ENCODE data around the gene CEP57. TPM values are rescaled to one million over a fixed set of nuclear protein-coding genes. Genes with fewer than 3 reads are reported as not detected.

CEP57 gene
- total RNA-seq: 81.7 and 82.0 TPM in 2 replicates
- long read RNA-seq, transcript CEP57-210 (7 exons, 2,084 nt): minor isoform, 30 of 146 reads
- long read RNA-seq, transcript CEP57-202 (11 exons, 3,178 nt): major isoform, 44 of 146 reads
- long read RNA-seq, partial matches to known transcripts: 28 of 146 reads
- long read RNA-seq, other reads (novel, unspliced or antisense): 41 of 146 reads

- Mint-ChIP-seq H3K27me3 (ENCODE audit: low read depth) (no peaks in the 10 kb centered on the region), H3K27ac (ENCODE audit: unreplicated experiment) (peak within 1 kb of the TSS; percentile 100), H3K4me1 (peaks cover 46% of the 10 kb centered on the region), H3K4me3 (peak within 1 kb of the TSS; percentile 99), H3K36me3 (ENCODE audit: low read depth) (peaks cover 6% of the 10 kb centered on the region), H3K9me3 (no peaks in the 10 kb centered on the region)
- DNase-seq (ENCODE audit: low read depth, low spot score): peak; percentile 90
- no peak for TF ChIP-seq CTCF (conservative IDR thresholded peaks at IDR 0.05)
Observed at GRCh38 chr11:95790123-95790932, at the start of gene CEP57. CEP57 (plus strand) TSS chr11:95790498; CDS start chr11:95790699, 201 bp downstream.

GRCh38 chr11:95750101-95750500 lies 40.2 kb upstream of the CEP57 start:
- Mint-ChIP-seq H3K9me3 (peaks cover 2% of the 10 kb centered on the region), H3K4me3 (no peak overlapping the region), H3K27me3 (ENCODE audit: low read depth) (no peaks in the 10 kb centered on the region), H3K36me3 (ENCODE audit: low read depth) (no peaks in the 10 kb centered on the region), H3K4me1 (no peaks in the 10 kb centered on the region), H3K27ac (ENCODE audit: unreplicated experiment) (no peak overlapping the region)
- DNase-seq (ENCODE audit: low read depth, low spot score): no peak
- TF ChIP-seq CTCF (conservative IDR thresholded peaks at IDR 0.05): no peak

- Mint-ChIP-seq H3K4me3 (no peak overlapping the region), H3K36me3 (ENCODE audit: low read depth) (no peaks in the 10 kb centered on the region), H3K27me3 (ENCODE audit: low read depth) (no peaks in the 10 kb centered on the region), H3K27ac (ENCODE audit: unreplicated experiment) (no peak overlapping the region), H3K4me1 (no peaks in the 10 kb centered on the region), H3K9me3 (peaks cover 2% of the 10 kb centered on the region)
- TF ChIP-seq CTCF (conservative IDR thresholded peaks at IDR 0.05): no peak
- DNase-seq (ENCODE audit: low read depth, low spot score): no peak
Observed at GRCh38 chr11:95751515-95751914, 38.8 kb upstream of the CEP57 start.

- Mint-ChIP-seq H3K27me3 (ENCODE audit: low read depth) (no peaks in the 10 kb centered on the region), H3K9me3 (no peaks in the 10 kb centered on the region), H3K4me3 (no peak overlapping the region), H3K4me1 (no peaks in the 10 kb centered on the region), H3K27ac (ENCODE audit: unreplicated experiment) (no peak overlapping the region), H3K36me3 (ENCODE audit: low read depth) (no peaks in the 10 kb centered on the region)
- TF ChIP-seq CTCF (conservative IDR thresholded peaks at IDR 0.05): no peak
- DNase-seq (ENCODE audit: low read depth, low spot score): no peak
Observed at GRCh38 chr11:95760941-95761340, 29.4 kb upstream of the CEP57 start.

- DNase-seq (ENCODE audit: low read depth, low spot score): no peak
- Mint-ChIP-seq H3K27me3 (ENCODE audit: low read depth) (no peaks in the 10 kb centered on the region), H3K4me3 (no peak overlapping the region), H3K9me3 (no peaks in the 10 kb centered on the region), H3K4me1 (no peaks in the 10 kb centered on the region), H3K36me3 (ENCODE audit: low read depth) (no peaks in the 10 kb centered on the region), H3K27ac (ENCODE audit: unreplicated experiment) (no peak overlapping the region)
- TF ChIP-seq CTCF (conservative IDR thresholded peaks at IDR 0.05): no peak
Observed at GRCh38 chr11:95762534-95762933, 27.8 kb upstream of the CEP57 start.

Measured in neural crest cell (in vitro differentiated cells).